ENCODE results near the gene HOXA4. TPM values are rescaled to one million over a fixed set of nuclear protein-coding genes. Genes with fewer than 3 reads are reported as not detected.

The HOXA4 gene
- total and polyA plus RNA-seq, 7 experiments from 2014 or later = 0.41 TPM; not detected in 6

- ChIA-PET CTCF (no interaction called here), POLR2A (no interaction called here)
- H3K27ac Mint-ChIP-seq = no peak overlapping the region
- Histone ChIP-seq H3K4me3 (ENCODE audit: low read length) (no peak overlapping the region), H3K27me3 (ENCODE audit: control insufficient read depth in 2 of 2, insufficient read depth in 2 of 2, low read length in 2 of 2) (peaks cover 6 to 12% of the 10 kb centered on the region in 2 donors), H3K4me1 (ENCODE audit: control insufficient read depth in 2 of 2, insufficient read depth in 2 of 2, low read length in 2 of 2) (peaks cover 0 to 4% of the 10 kb centered on the region in 2 donors), H3K36me3 (ENCODE audit: control insufficient read depth in 2 of 3, insufficient read depth in 3 of 3, low read length in 3 of 3) (no peaks in the 10 kb centered on the region), H3K9me3 (ENCODE audit: control insufficient read depth in 2 of 3, low read length in 3 of 3) (no peaks in the 10 kb centered on the region), H3K27ac (ENCODE audit: low read depth, low read length) (no peak overlapping the region)
- DNase-seq = no peak
- peaks cover 0 to 16% (median 2%) of the 10 kb centered on the region in 11 donors for H3K9me3 Mint-ChIP-seq
- intact Hi-C loops (cut with micrococcal nuclease) = no loop called here
- peaks cover 0 to 7% (median 0%) of the 10 kb centered on the region in 5 donors for H3K36me3 Mint-ChIP-seq
- ATAC-seq = no peak
- H3K4me3 Mint-ChIP-seq = peak overlapping the region in 7 of 10 donors; percentile 20 to 73 (median 52)
- peaks cover 66 to 79% (median 71%) of the 10 kb centered on the region in 5 donors for H3K27me3 Mint-ChIP-seq
- H3K4me1 Mint-ChIP-seq = peaks cover 0 to 14% (median 5%) of the 10 kb centered on the region in 7 donors
Observed at GRCh38 chr7:27088002-27088922, 42.3 kb downstream of the HOXA4 start.

GRCh38 chr7:27083646-27084045 is 46.9 kb downstream of the HOXA4 start:
- no peaks in the 10 kb centered on the region for H3K36me3 Mint-ChIP-seq
- ATAC-seq (no peak), DNase-seq (no peak)
- H3K4me1 Mint-ChIP-seq = peaks cover 0 to 13% (median 6%) of the 10 kb centered on the region in 7 donors
- peaks cover 0 to 8% (median 0%) of the 10 kb centered on the region in 11 donors for H3K9me3 Mint-ChIP-seq
- no peak overlapping the region for H3K27ac Mint-ChIP-seq
- H3K27me3 Mint-ChIP-seq = peaks cover 20 to 37% (median 28%) of the 10 kb centered on the region in 5 donors
- ChIA-PET POLR2A (interaction anchor here (0.6 kb wide), 1 partner anchor 417 kb away, joined by 3 read pairs; no protein-coding TSS in a partner anchor), CTCF (no interaction called here)
- H3K4me3 ChIP-seq (ENCODE audit: low read length) = no peak overlapping the region
- no peaks in the 10 kb centered on the region for H3K36me3 ChIP-seq (ENCODE audit: control insufficient read depth in 2 of 3, insufficient read depth in 3 of 3, low read length in 3 of 3)
- H3K4me3 Mint-ChIP-seq = no peak overlapping the region
- peaks cover 0 to 4% of the 10 kb centered on the region in 2 donors for H3K4me1 ChIP-seq (ENCODE audit: control insufficient read depth in 2 of 2, insufficient read depth in 2 of 2, low read length in 2 of 2)
- no peaks in the 10 kb centered on the region for H3K9me3 ChIP-seq (ENCODE audit: control insufficient read depth in 2 of 3, low read length in 3 of 3)
- no peaks in the 10 kb centered on the region for H3K27me3 ChIP-seq (ENCODE audit: control insufficient read depth in 2 of 2, insufficient read depth in 2 of 2, low read length in 2 of 2)
- intact Hi-C loops (cut with micrococcal nuclease) = no loop called here
- H3K27ac ChIP-seq (ENCODE audit: low read depth, low read length) = no peak overlapping the region

GRCh38 chr7:27082171-27082570 is 48.4 kb downstream of the HOXA4 start:
- Mint-ChIP-seq H3K4me1 (peaks cover 0 to 6% (median under 1%) of the 10 kb centered on the region in 7 donors), H3K36me3 (peaks cover 0 to 1% (median 0%) of the 10 kb centered on the region in 5 donors), H3K27me3 (peaks cover 10 to 25% (median 16%) of the 10 kb centered on the region in 5 donors), H3K4me3 (no peak overlapping the region), H3K27ac (no peak overlapping the region), H3K9me3 (peaks cover 0 to 2% (median 0%) of the 10 kb centered on the region in 11 donors)
- no peak overlapping the region for H3K27ac ChIP-seq (ENCODE audit: low read depth, low read length)
- H3K36me3 ChIP-seq (ENCODE audit: control insufficient read depth in 2 of 3, insufficient read depth in 3 of 3, low read length in 3 of 3) = no peaks in the 10 kb centered on the region
- ChIA-PET POLR2A (no interaction called here), CTCF (no interaction called here)
- H3K4me1 ChIP-seq (ENCODE audit: control insufficient read depth in 2 of 2, insufficient read depth in 2 of 2, low read length in 2 of 2) = no peaks in the 10 kb centered on the region
- H3K4me3 ChIP-seq (ENCODE audit: low read length) = no peak overlapping the region
- intact Hi-C loops (cut with micrococcal nuclease) = no loop called here
- no peak for ATAC-seq
- no peak for DNase-seq
- no peaks in the 10 kb centered on the region for H3K27me3 ChIP-seq (ENCODE audit: control insufficient read depth in 2 of 2, insufficient read depth in 2 of 2, low read length in 2 of 2)
- H3K9me3 ChIP-seq (ENCODE audit: control insufficient read depth in 2 of 3, low read length in 3 of 3) = no peaks in the 10 kb centered on the region

GRCh38 chr7:27080844-27081436 is 49.6 kb downstream of the HOXA4 start:
- ATAC-seq = no peak
- no peak overlapping the region for H3K4me3 ChIP-seq (ENCODE audit: low read length)
- no peak overlapping the region for H3K27ac ChIP-seq (ENCODE audit: low read depth, low read length)
- H3K27ac Mint-ChIP-seq = no peak overlapping the region
- no peaks in the 10 kb centered on the region for H3K9me3 ChIP-seq (ENCODE audit: control insufficient read depth in 2 of 3, low read length in 3 of 3)
- H3K4me1 ChIP-seq (ENCODE audit: control insufficient read depth in 2 of 2, insufficient read depth in 2 of 2, low read length in 2 of 2) = no peaks in the 10 kb centered on the region
- POLR2A ChIA-PET = no interaction called here
- H3K9me3 Mint-ChIP-seq = peaks cover 0 to 4% (median 0%) of the 10 kb centered on the region in 11 donors
- intact Hi-C loops (cut with micrococcal nuclease) = no loop called here
- CTCF ChIA-PET = no interaction called here
- H3K4me1 Mint-ChIP-seq = peaks cover 0 to 6% (median 0%) of the 10 kb centered on the region in 7 donors
- peaks cover 2 to 15% (median 13%) of the 10 kb centered on the region in 5 donors for H3K27me3 Mint-ChIP-seq
- no peak for DNase-seq
- H3K27me3 ChIP-seq (ENCODE audit: control insufficient read depth in 2 of 2, insufficient read depth in 2 of 2, low read length in 2 of 2) = no peaks in the 10 kb centered on the region
- no peaks in the 10 kb centered on the region for H3K36me3 ChIP-seq (ENCODE audit: control insufficient read depth in 2 of 3, insufficient read depth in 3 of 3, low read length in 3 of 3)
- peaks cover 0 to 3% (median 0%) of the 10 kb centered on the region in 5 donors for H3K36me3 Mint-ChIP-seq
- no peak overlapping the region for H3K4me3 Mint-ChIP-seq

- Mint-ChIP-seq H3K36me3 (peaks cover 0 to 3% (median 0%) of the 10 kb centered on the region in 5 donors), H3K4me1 (peaks cover 0 to 6% (median 0%) of the 10 kb centered on the region in 7 donors), H3K9me3 (peaks cover 0 to 7% (median 0%) of the 10 kb centered on the region in 11 donors), H3K4me3 (no peak overlapping the region), H3K27me3 (peaks cover 5 to 14% (median 10%) of the 10 kb centered on the region in 5 donors), H3K27ac (no peak overlapping the region)
- intact Hi-C loops (cut with micrococcal nuclease) = no loop called here
- no peak for DNase-seq
- Histone ChIP-seq H3K4me3 (ENCODE audit: low read length) (no peak overlapping the region), H3K27me3 (ENCODE audit: control insufficient read depth in 2 of 2, insufficient read depth in 2 of 2, low read length in 2 of 2) (no peaks in the 10 kb centered on the region), H3K4me1 (ENCODE audit: control insufficient read depth in 2 of 2, insufficient read depth in 2 of 2, low read length in 2 of 2) (no peaks in the 10 kb centered on the region), H3K36me3 (ENCODE audit: control insufficient read depth in 2 of 3, insufficient read depth in 3 of 3, low read length in 3 of 3) (no peaks in the 10 kb centered on the region), H3K27ac (ENCODE audit: low read depth, low read length) (no peak overlapping the region), H3K9me3 (ENCODE audit: control insufficient read depth in 2 of 3, low read length in 3 of 3) (no peaks in the 10 kb centered on the region)
- ATAC-seq = peak; percentile 40
- ChIA-PET POLR2A (interaction anchor here (0.6 kb wide), 1 partner anchor 10 kb away, joined by 4 read pairs; no protein-coding TSS in a partner anchor), CTCF (interaction anchor here (0.6 kb wide), 1 partner anchor 20 kb away, joined by 4 read pairs; no protein-coding TSS in a partner anchor)
Observed at GRCh38 chr7:27079234-27079975, 51.2 kb downstream of the HOXA4 start.

GRCh38 chr7:27078616-27079233 is 51.8 kb downstream of the HOXA4 start:
- Mint-ChIP-seq H3K27ac (no peak overlapping the region), H3K4me1 (peaks cover 0 to 6% (median 0%) of the 10 kb centered on the region in 7 donors), H3K36me3 (peaks cover 0 to 3% (median 0%) of the 10 kb centered on the region in 5 donors), H3K9me3 (peaks cover 0 to 7% (median 0%) of the 10 kb centered on the region in 11 donors), H3K27me3 (peaks cover 4 to 20% (median 6%) of the 10 kb centered on the region in 5 donors), H3K4me3 (no peak overlapping the region)
- DNase-seq (no peak), ATAC-seq (no peak)
- ChIA-PET CTCF (no interaction called here), POLR2A (interaction anchor here (0.6 kb wide), 1 partner anchor 10 kb away, joined by 4 read pairs; no protein-coding TSS in a partner anchor)
- Histone ChIP-seq H3K36me3 (ENCODE audit: control insufficient read depth in 2 of 3, insufficient read depth in 3 of 3, low read length in 3 of 3) (no peaks in the 10 kb centered on the region), H3K4me1 (ENCODE audit: control insufficient read depth in 2 of 2, insufficient read depth in 2 of 2, low read length in 2 of 2) (no peaks in the 10 kb centered on the region), H3K27ac (ENCODE audit: low read depth, low read length) (no peak overlapping the region), H3K4me3 (ENCODE audit: low read length) (no peak overlapping the region), H3K27me3 (ENCODE audit: control insufficient read depth in 2 of 2, insufficient read depth in 2 of 2, low read length in 2 of 2) (no peaks in the 10 kb centered on the region), H3K9me3 (ENCODE audit: control insufficient read depth in 2 of 3, low read length in 3 of 3) (no peaks in the 10 kb centered on the region)
- intact Hi-C loops (cut with micrococcal nuclease) = no loop called here

Measured in naive thymus-derived CD4-positive, alpha-beta T cell (primary cell).